ENCODE data around the gene LGSN.
"Not testable (repeated sequence)": the region's sequence is repeated elsewhere in the genome, so short reads cannot be mapped to it uniquely, and the experiment has no call there.

Gene LGSN

DNA sequence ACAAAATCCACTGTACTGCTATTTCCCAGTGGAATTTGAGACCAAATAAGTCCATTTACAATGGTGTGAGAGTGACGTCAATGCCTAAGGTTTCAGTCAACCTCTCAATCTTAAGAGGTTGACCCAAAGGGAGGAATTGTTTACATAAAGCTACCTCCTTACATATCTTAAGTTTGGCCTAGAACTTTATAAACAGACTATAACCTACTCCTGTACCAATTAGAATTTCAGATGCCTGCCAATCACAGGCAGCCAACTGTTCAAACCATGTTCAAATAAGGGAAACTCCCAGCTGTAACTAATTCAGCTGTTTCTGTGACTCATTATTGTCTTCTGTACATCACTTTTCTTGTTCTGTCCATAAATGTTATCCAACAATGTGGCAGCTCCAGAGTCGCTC lies 14.5 kb downstream of the LGSN start:
- DNase-seq = no peak

GRCh38 chr6:63303476-63303875 lies 16.3 kb downstream of the LGSN start:
- DNase-seq = no peak

GRCh38 chr6:63299667-63300066 lies 20.1 kb downstream of the LGSN start:
- no peak for DNase-seq

GRCh38 chr6:63295553-63296194 lies 24.1 kb downstream of the LGSN start:
- no peak for DNase-seq

DNA sequence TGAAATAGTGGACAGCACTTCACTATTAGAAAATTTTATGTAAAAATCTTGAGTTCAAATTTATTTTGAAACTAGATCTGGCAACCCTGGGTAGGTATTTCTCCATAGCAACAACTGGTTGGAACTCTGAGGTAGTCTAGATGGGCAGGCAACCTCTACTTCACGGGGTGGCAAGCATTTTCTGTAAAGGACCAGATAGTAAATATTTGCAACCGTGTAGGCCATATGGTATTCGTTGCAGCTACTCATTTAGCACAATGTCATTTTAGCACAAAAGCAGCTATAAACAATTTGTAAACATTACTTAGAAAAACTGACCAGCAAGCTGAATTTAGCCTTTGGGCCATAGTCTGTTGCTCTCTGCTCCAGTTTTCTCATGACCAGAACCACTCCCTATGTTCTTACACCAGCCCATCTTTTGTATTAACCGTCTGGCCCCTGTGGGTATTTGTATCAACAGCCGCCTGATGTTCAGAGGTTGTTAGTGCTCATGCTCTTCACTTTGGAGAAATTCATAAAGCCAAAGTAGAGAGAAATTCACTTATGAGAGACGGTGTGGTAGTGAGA lies 29.2 kb downstream of the LGSN start:
- no peak for DNase-seq

DNA sequence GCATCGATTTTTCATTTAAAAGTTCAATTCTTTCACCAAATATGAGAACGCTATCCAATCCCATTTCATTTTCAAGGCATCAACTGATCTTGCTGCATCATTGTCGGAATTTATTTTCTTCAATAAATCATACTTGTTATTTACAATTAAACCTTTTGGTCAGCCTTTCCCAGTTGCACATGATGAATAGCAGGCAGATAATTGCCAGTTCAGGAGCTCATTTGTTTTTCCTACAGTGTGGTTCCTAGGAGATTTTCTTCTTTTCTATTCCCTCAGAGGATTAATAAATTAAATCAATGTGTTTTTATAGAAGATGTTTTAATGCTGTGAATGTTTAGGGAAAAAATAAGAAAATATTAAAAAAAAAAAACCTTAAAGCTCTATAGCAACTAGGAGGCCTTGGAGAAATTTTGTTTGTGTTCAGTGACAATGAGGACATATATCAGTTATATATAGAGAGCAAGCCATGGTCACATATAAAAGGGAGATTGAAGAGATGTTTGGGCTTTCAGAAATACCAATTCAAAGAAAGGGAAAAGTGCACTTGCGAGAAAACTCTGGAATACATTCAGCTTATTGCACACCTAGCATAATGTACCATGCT lies 30.4 kb downstream of the LGSN start:
- DNase-seq = no peak

- no peak for DNase-seq
These were observed 39.1 kb downstream of the LGSN start for GRCh38 chr6:63280639-63281180.

- no peak for DNase-seq
These were observed 40.9 kb downstream of the LGSN start for GRCh38 chr6:63278916-63279315.

DNA sequence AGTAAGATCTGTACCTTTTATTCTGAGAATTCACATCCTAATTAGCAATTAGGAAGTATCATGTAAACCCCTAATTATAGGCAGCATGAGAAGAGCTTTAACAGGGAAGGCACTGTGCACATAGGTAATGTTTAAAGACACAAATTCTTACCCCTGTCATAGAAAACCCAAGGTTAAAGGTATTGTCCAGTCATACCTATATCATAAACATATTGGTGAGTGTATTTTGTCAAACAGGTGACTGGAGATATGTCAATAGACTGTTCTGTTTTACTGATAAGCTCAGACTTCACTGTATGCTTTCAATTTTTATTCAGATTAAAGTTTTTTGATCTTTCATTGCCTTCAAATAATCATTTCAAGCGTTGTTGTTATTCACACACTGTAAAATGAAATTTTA lies 43.8 kb downstream of the LGSN start:
- no peak for DNase-seq

DNA sequence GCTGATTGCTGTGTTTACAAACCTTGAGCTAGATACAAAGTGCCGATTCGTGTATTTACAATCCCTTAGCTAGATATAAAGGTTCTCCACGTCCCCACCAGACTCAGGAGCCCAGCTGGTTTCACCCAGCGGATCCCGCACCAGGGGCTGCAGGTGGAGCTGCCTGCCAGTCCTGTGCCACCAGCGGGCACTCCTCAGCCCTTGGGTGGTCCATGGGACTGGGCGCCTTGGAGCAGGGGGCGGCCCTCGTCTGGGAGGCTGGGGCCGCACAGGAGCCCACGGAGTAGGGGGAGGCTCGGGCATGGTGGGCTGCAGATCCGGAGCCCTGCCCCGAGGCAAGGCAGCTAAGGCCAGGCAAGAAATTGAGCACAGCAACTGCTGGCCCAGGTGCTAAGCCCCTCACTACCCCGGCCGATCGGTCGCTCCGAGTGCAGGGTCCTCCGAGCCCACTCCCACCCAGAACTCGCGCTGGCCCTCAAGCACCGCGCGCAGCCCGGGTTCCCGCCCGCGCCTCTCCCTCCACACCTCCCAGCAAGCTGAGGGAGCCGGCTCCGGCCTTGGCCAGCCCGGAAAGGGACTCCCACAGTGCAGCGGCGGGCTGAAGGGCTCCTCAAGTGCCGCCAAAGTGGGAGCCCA lies 44.9 kb downstream of the LGSN start:
- not testable (repeated sequence) for DNase-seq

- peak; percentile 23 for DNase-seq
These were observed 47.4 kb downstream of the LGSN start for GRCh38 chr6:63272397-63272796.

- no peak for DNase-seq
These were observed 50.3 kb downstream of the LGSN start for GRCh38 chr6:63269470-63269869.

- DNase-seq = no peak
These were observed 51.2 kb downstream of the LGSN start for GRCh38 chr6:63268574-63268973.

DNA sequence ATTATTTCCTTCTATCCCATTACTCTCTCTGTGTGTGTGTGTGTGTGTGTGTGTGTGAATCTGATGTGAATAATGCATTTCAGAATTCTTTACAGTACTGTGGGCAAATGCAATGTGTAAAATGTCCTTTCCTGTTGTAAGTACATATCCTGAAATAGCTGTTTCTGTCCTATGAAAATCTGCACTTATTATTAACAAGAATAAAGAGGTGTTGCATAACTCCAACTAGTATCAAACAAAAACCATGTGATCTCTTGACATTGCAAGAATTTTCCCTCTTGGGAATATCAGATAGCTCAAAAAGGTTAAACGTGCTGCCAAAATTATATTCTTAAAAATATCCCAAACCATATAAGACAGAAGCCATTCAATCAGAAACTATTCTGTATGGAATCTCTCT lies 52.0 kb downstream of the LGSN start:
- no peak for DNase-seq

GRCh38 chr6:63267046-63267445 lies 52.7 kb downstream of the LGSN start:
- no peak for DNase-seq

- DNase-seq = no peak
These were observed 56.3 kb downstream of the LGSN start for GRCh38 chr6:63263444-63263843.

DNA sequence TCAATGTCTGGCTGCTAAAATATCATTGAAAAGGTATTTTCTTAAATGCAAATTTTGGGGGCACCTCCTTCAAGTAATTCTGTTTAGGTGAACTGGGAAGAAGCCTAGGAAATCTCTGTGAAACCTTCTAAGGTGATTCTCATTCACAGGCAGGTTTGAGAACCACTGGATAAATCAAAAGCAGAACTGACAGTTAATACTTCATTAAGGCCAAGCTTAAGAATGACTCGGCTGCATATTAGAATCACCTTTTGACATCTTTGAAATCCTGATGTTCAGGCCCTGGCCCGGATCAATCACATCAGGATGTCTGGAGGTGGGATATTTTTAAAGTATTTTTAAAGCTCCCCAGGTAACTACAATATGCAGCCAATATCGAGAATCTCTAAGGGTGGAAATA lies 58.0 kb downstream of the LGSN start:
- no peak for DNase-seq

DNA sequence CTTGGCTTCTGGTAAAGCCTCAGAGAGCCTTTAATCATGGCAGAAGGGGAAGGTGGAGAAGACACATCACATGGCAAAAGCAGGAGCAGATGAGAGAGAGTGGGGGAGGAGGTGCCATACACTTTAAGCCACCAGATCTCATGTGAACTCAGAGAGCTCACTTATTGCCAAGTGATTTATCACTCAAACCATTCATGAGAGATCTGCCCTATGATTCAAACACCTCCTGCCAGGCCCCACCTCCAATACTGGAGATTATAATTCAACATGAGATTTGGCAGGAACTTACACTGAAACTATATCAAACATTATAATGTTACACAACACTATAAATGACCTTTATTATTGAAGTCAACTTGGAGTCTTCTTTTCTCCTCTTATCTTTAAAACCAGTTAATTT lies 60.6 kb downstream of the LGSN start:
- DNase-seq = no peak

- no peak for DNase-seq
These were observed 69.8 kb downstream of the LGSN start for GRCh38 chr6:63249875-63250482.

DNA sequence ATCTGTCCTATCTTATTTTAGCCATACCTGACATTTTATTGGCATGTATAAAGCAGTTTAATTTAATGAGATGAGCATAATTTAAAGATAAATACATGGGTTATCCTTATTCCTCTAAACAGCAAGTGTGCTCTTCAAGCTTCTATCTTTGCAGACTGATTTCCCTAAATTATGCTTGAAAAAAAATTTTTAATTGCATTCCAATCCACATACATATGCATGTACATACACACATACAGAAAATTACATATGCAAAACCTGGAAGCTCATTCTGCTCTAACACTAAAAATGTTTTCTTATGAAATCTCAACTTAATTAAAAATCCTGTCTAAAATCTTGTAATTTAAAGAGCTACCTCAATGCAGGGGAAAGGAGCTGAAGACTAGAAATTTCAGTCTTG lies 73.2 kb downstream of the LGSN start:
- DNase-seq = no peak

DNA sequence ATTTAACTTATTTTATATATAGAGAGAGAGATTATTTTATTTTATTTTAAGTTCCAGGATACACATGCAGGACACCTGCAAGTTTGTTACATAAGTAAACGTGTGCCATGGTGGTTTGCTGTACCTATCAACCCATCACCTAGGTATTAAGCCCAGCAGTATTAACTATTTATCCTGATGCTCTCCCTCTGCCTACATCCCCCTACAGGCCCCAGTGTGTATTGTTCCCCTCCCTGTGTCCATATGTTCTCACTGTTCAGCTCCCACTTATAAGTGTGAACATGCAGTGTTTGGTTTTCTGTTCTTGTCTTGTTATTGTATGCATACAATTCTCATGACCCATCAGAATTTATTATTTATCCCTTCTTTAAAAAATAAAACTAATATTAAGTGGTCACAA lies 73.9 kb downstream of the LGSN start:
- DNase-seq = no peak

GRCh38 chr6:63245420-63245819 lies 74.4 kb downstream of the LGSN start:
- DNase-seq = no peak

DNA sequence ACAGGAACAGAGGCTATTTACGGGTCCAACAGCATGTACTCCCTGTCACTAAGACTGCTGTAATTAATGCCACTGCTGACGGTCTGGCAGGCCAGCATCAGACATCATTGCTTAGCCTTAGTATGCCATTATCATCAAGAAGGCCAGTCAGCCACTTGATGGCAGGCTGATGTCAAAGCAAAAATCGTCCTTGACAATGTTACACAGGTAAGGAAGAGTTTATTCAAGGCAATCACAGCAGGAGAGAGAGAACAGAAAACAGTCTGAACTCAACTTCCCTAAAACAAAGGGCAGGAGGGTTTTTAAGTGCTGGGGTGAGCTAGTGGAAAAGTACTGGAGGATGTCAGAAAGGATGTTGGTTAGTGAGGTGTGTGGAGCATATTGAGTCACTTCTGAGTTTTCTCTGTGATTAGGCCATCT lies 83.4 kb downstream of the LGSN start:
- no peak for DNase-seq

GRCh38 chr6:63230511-63230910 lies 89.3 kb downstream of the LGSN start:
- DNase-seq = not testable (repeated sequence)
